A375 (cell line): ENCODE data around the gene GPR6. TPM values are rescaled to one million over a fixed set of nuclear protein-coding genes. Genes with fewer than 3 reads are reported as not detected.

ENCODE experiments used
- total RNA-seq: library from RNA; depleted of rRNA; stranded (reverse); fragments of >200 nt; shearing (Covaris generic); gene quantifications from 2 replicates; pipeline ENCODE4 v1.2.3, GENCODE V29; 2014; rRNA removed

The GPR6 gene
- not detected in 2 replicates for total RNA-seq

GRCh38 chr6:109978174-109979032 lies at the start of gene GPR6:
Gene GPR6, plus strand, starts transcription at chr6:109978311. Its CDS starts 802 bp downstream, at chr6:109979113.

Other genes with a start within 250 kb of the GPR6 start
- gene WASF1, start 201.4 kb downstream of the GPR6 start, total RNA-seq = 6.4 and 8.7 TPM in 2 replicates
- 11.5 and 14.0 TPM in 2 replicates for gene CDC40, start 202.1 kb downstream of the GPR6 start, total RNA-seq